Renal cortical epithelial cell (primary cell): Measurements from ENCODE around the gene DNAJC4. TPM values are rescaled to one million over a fixed set of nuclear protein-coding genes. Genes with fewer than 3 reads are reported as not detected.
"Not testable (repeated sequence)": the region's sequence is repeated elsewhere in the genome, so short reads cannot be mapped to it uniquely, and the experiment has no call there.

Source experiments
- DNase-seq: peaks from one replicate; pipeline ENCODE4 v3.0.0-alpha.2; 2011; ENCODE audit warnings: low read depth
- total RNA-seq: library from RNA; depleted of rRNA; stranded (reverse); fragments of >200 nt; gene quantifications from 2 replicates; pipeline ENCODE4 v1.2.3, GENCODE V29; 2014

DNAJC4 gene
- total RNA-seq, 1 donor from 2014 or later, result 9.2 TPM

GRCh38 chr11:64245797-64246620, 15.7 kb downstream of the DNAJC4 start:
- peak; percentile 85 for DNase-seq

GRCh38 chr11:64246621-64246870, 16.2 kb downstream of the DNAJC4 start:
- not testable (repeated sequence) for DNase-seq

GRCh38 chr11:64246871-64247728, 16.8 kb downstream of the DNAJC4 start, which contains the start of gene PPP1R14B:
PPP1R14B (minus strand) TSS chr11:64246943; CDS start chr11:64246673, 270 bp downstream.
- peak; percentile 69 for DNase-seq

- no peak for DNase-seq
These were observed 17.6 kb downstream of the DNAJC4 start for GRCh38 chr11:64247729-64248531.

GRCh38 chr11:64248578-64248977, 18.2 kb downstream of the DNAJC4 start:
- no peak for DNase-seq

- DNase-seq, result no peak
These were observed 18.7 kb downstream of the DNAJC4 start for GRCh38 chr11:64249038-64249437.

- no peak for DNase-seq
These were observed 19.4 kb downstream of the DNAJC4 start for GRCh38 chr11:64249563-64250414.

- DNase-seq, result no peak
These were observed 20.2 kb downstream of the DNAJC4 start for GRCh38 chr11:64250415-64251015.

GRCh38 chr11:64251016-64251752, 20.8 kb downstream of the DNAJC4 start, which contains the start of gene PLCB3:
PLCB3 (plus strand) TSS chr11:64251530; CDS start chr11:64251650, 120 bp downstream.
- no peak for DNase-seq

GRCh38 chr11:64251753-64252002, 21.3 kb downstream of the DNAJC4 start:
- DNase-seq, result no peak

GRCh38 chr11:64252003-64252872, 21.9 kb downstream of the DNAJC4 start:
- DNase-seq, result no peak

- DNase-seq, result no peak
These were observed 22.7 kb downstream of the DNAJC4 start for GRCh38 chr11:64253043-64253442.

GRCh38 chr11:64253481-64253880, 23.1 kb downstream of the DNAJC4 start:
- no peak for DNase-seq

- no peak for DNase-seq
These were observed 24.0 kb downstream of the DNAJC4 start for GRCh38 chr11:64254326-64254725.

GRCh38 chr11:64255135-64256128, 25.1 kb downstream of the DNAJC4 start:
- no peak for DNase-seq

- no peak for DNase-seq
These were observed 26.0 kb downstream of the DNAJC4 start for GRCh38 chr11:64256300-64256699.

GRCh38 chr11:64258356-64258755, 28.0 kb downstream of the DNAJC4 start:
- no peak for DNase-seq

- DNase-seq, result no peak
These were observed 28.7 kb downstream of the DNAJC4 start for GRCh38 chr11:64258946-64259532.
